SJSA1 (cell line): ENCODE measurements around the gene CXorf65. TPM values are rescaled to one million over a fixed set of nuclear protein-coding genes. Genes with fewer than 3 reads are reported as not detected.

Source experiments
- DNase-seq, 2 experiments: peaks; one replicate each; pipeline ENCODE4 v3.0.0-alpha.2; 2015 to 2020; ENCODE audit warnings: low spot score in 2 of 2, low read depth in 1 of 2
- H3K27ac ChIP-seq: fragments of 250-450 bp; sonication (Bioruptor Pico); 2 replicates; pipeline ENCODE4 v1.5.1; 2020; ENCODE audit warnings: mild to moderate bottlenecking, moderate library complexity
- H3K27me3 ChIP-seq: fragments of 250-450 bp; sonication (Bioruptor Pico); replicated peaks from 2 replicates; pipeline ENCODE4 v1.5.1; 2020; ENCODE audit warnings: mild to moderate bottlenecking, moderate library complexity
- H3K36me3 ChIP-seq: fragments of 250-450 bp; sonication (Bioruptor Pico); 2 replicates; pipeline ENCODE4 v1.5.1; 2020; ENCODE audit warnings: mild to moderate bottlenecking
- H3K4me1 ChIP-seq: fragments of 250-450 bp; sonication (Bioruptor Pico); replicated peaks from 2 replicates; pipeline ENCODE4 v1.6.1; 2021; ENCODE audit warnings: mild to moderate bottlenecking
- H3K4me3 ChIP-seq: fragments of 250-450 bp; sonication (Bioruptor Pico); 2 replicates; pipeline ENCODE4 v1.5.1; 2020; ENCODE audit warnings: mild to moderate bottlenecking
- H3K9me3 ChIP-seq: fragments of 250-450 bp; sonication (Bioruptor Pico); replicated peaks from 2 replicates; pipeline ENCODE4 v1.5.1; 2020; ENCODE audit warnings: mild to moderate bottlenecking
- total RNA-seq: library from RNA; depleted of rRNA; stranded (reverse); fragments of >200 nt; shearing (Covaris generic); gene quantifications from 2 replicates; pipeline ENCODE4 v1.2.3, GENCODE V29; 2014

Gene CXorf65
- total RNA-seq, 1 experiment from 2014 or later = not detected

GRCh38 chrX:71118032-71118984 lies 11.8 kb upstream of the CXorf65 start, which contains the start of gene MED12:
TSS of gene MED12 (plus strand) at chrX:71118596. CDS start at chrX:71118755, 159 bp downstream.
- H3K27me3 ChIP-seq = no peaks in the 10 kb centered on the region
- H3K36me3 ChIP-seq = no peaks in the 10 kb centered on the region
- no peak within 1 kb of the TSS for H3K27ac ChIP-seq
- H3K4me3 ChIP-seq = no peak within 1 kb of the TSS
- H3K9me3 ChIP-seq = no peaks in the 10 kb centered on the region
- H3K4me1 ChIP-seq = no peaks in the 10 kb centered on the region
- no peak for DNase-seq

- H3K27ac ChIP-seq = no peak overlapping the region
- no peaks in the 10 kb centered on the region for H3K9me3 ChIP-seq
- no peaks in the 10 kb centered on the region for H3K36me3 ChIP-seq
- no peaks in the 10 kb centered on the region for H3K4me1 ChIP-seq
- DNase-seq = no peak
- H3K4me3 ChIP-seq = no peak overlapping the region
- no peaks in the 10 kb centered on the region for H3K27me3 ChIP-seq
These were observed 10.8 kb upstream of the CXorf65 start for GRCh38 chrX:71117358-71117757.

- DNase-seq = no peak
- no peaks in the 10 kb centered on the region for H3K36me3 ChIP-seq
- no peak overlapping the region for H3K27ac ChIP-seq
- no peak overlapping the region for H3K4me3 ChIP-seq
- no peaks in the 10 kb centered on the region for H3K27me3 ChIP-seq
- H3K9me3 ChIP-seq = no peaks in the 10 kb centered on the region
- H3K4me1 ChIP-seq = no peaks in the 10 kb centered on the region
These were observed 5.4 kb upstream of the CXorf65 start for GRCh38 chrX:71111921-71112431.

GRCh38 chrX:71111141-71111843 lies 4.8 kb upstream of the CXorf65 start, which contains the start of gene IL2RG:
TSS of gene IL2RG (minus strand) at chrX:71111577. CDS start at chrX:71111539, 38 bp downstream.
- Histone ChIP-seq H3K4me1 (no peaks in the 10 kb centered on the region), H3K4me3 (no peak within 1 kb of the TSS), H3K9me3 (no peaks in the 10 kb centered on the region), H3K27me3 (no peaks in the 10 kb centered on the region), H3K36me3 (no peaks in the 10 kb centered on the region), H3K27ac (no peak within 1 kb of the TSS)
- no peak for DNase-seq

GRCh38 chrX:71109051-71109450 lies 2.5 kb upstream of the CXorf65 start:
- DNase-seq = no peak
- Histone ChIP-seq H3K4me3 (no peak overlapping the region), H3K36me3 (no peaks in the 10 kb centered on the region), H3K9me3 (no peaks in the 10 kb centered on the region), H3K27ac (no peak overlapping the region), H3K27me3 (no peaks in the 10 kb centered on the region), H3K4me1 (no peaks in the 10 kb centered on the region)

GRCh38 chrX:71107762-71108360 lies 1.3 kb upstream of the CXorf65 start:
- Histone ChIP-seq H3K4me1 (no peaks in the 10 kb centered on the region), H3K36me3 (no peaks in the 10 kb centered on the region), H3K27ac (no peak overlapping the region), H3K27me3 (no peaks in the 10 kb centered on the region), H3K9me3 (no peaks in the 10 kb centered on the region), H3K4me3 (no peak overlapping the region)
- DNase-seq = no peak

- H3K36me3 ChIP-seq = no peaks in the 10 kb centered on the region
- no peak overlapping the region for H3K27ac ChIP-seq
- no peak for DNase-seq
- H3K4me3 ChIP-seq = no peak overlapping the region
- H3K4me1 ChIP-seq = no peaks in the 10 kb centered on the region
- no peaks in the 10 kb centered on the region for H3K27me3 ChIP-seq
- H3K9me3 ChIP-seq = no peaks in the 10 kb centered on the region
These were observed 705 bp upstream of the CXorf65 start for GRCh38 chrX:71107245-71107644.

GRCh38 chrX:71105628-71106027 lies 912 bp downstream of the CXorf65 start:
- no peak overlapping the region for H3K27ac ChIP-seq
- H3K4me3 ChIP-seq = no peak overlapping the region
- no peak for DNase-seq
- no peaks in the 10 kb centered on the region for H3K36me3 ChIP-seq
- H3K4me1 ChIP-seq = no peaks in the 10 kb centered on the region
- H3K27me3 ChIP-seq = no peaks in the 10 kb centered on the region
- no peaks in the 10 kb centered on the region for H3K9me3 ChIP-seq

GRCh38 chrX:71103110-71103983 lies 3.2 kb downstream of the CXorf65 start:
- Histone ChIP-seq H3K9me3 (no peaks in the 10 kb centered on the region), H3K4me3 (no peak overlapping the region), H3K4me1 (no peaks in the 10 kb centered on the region), H3K36me3 (no peaks in the 10 kb centered on the region), H3K27me3 (no peaks in the 10 kb centered on the region), H3K27ac (no peak overlapping the region)
- no peak for DNase-seq

- Histone ChIP-seq H3K27me3 (no peaks in the 10 kb centered on the region), H3K4me1 (no peaks in the 10 kb centered on the region), H3K27ac (no peak overlapping the region), H3K36me3 (no peaks in the 10 kb centered on the region), H3K4me3 (no peak overlapping the region), H3K9me3 (no peaks in the 10 kb centered on the region)
- DNase-seq = no peak
These were observed 4.2 kb downstream of the CXorf65 start for GRCh38 chrX:71102292-71102691.

- Histone ChIP-seq H3K36me3 (no peaks in the 10 kb centered on the region), H3K27me3 (no peaks in the 10 kb centered on the region), H3K27ac (no peak overlapping the region), H3K4me3 (no peak overlapping the region), H3K9me3 (no peaks in the 10 kb centered on the region), H3K4me1 (no peaks in the 10 kb centered on the region)
- no peak for DNase-seq
These were observed 5.7 kb downstream of the CXorf65 start for GRCh38 chrX:71100581-71101505.

- Histone ChIP-seq H3K4me3 (no peak overlapping the region), H3K9me3 (no peaks in the 10 kb centered on the region), H3K4me1 (no peaks in the 10 kb centered on the region), H3K27me3 (no peaks in the 10 kb centered on the region), H3K36me3 (no peaks in the 10 kb centered on the region), H3K27ac (no peak overlapping the region)
- no peak for DNase-seq
These were observed 6.8 kb downstream of the CXorf65 start for GRCh38 chrX:71099736-71100135.
